Testis (tissue), 3 donors: Measurements from ENCODE around the gene GJA5. TPM values are rescaled to one million over a fixed set of nuclear protein-coding genes. Genes with fewer than 3 reads are reported as not detected.

Source experiments
- DNase-seq: peaks from one replicate; pipeline ENCODE4 v3.0.0-alpha.2; 2019
- H3K27ac ChIP-seq, 2 donors: fragments of 200-600 bp; sonication (generic); one replicate each; pipeline ENCODE4 v1.5.1; 2019
- H3K27me3 ChIP-seq: fragments of 200-600 bp; sonication (generic); one replicate; pipeline ENCODE4 v1.5.1; 2019
- H3K36me3 ChIP-seq: fragments of 200-600 bp; sonication (generic); one replicate; pipeline ENCODE4 v1.5.1; 2017; ENCODE audit warnings: low read depth; ENCODE audit errors: missing control alignments
- H3K4me1 ChIP-seq: fragments of 200-600 bp; sonication (generic); one replicate; pipeline ENCODE4 v1.5.1; 2019
- H3K4me3 ChIP-seq, 2 donors: fragments of 200-600 bp; sonication (generic); one replicate each; pipeline ENCODE4 v1.5.1; 2017 to 2019
- H3K9me3 ChIP-seq: fragments of 200-600 bp; sonication (generic); one replicate; pipeline ENCODE4 v1.5.1; 2017
- POLR2A ChIP-seq: fragments of 450-650 bp; IDR thresholded peaks from one replicate; pipeline ENCODE4 v1.6.1; 2017; ENCODE audit warnings: antibody characterized with exemption, mild to moderate bottlenecking, moderate library complexity
- WGBS, 2 donors: methylation state at CpG; one replicate each; pipeline ENCODE4 v1.1.5; 2018; 5-methylcytosine and 5-hydroxymethylcytosine counted together
- intact Hi-C: fragments of 100-400 bp; cut with DNase I; formaldehyde crosslinking; loops from one replicate; pipeline ENCODE4 v1.15.1; 2023; ENCODE audit warnings: low total_unique reads
- polyA plus RNA-seq: library from polyadenylated mRNA; stranded (reverse); fragments of 350-450 nt; fragmentation: Illumina TruSeq; extraction: RNeasy Lipid Tissue Mini Kit (QIAGEN cat#74804); gene quantifications from one replicate; pipeline ENCODE4 v1.2.3, GENCODE V29; 2014; ENCODE audit warnings: low read depth, low replicate concordance; ENCODE audit not compliant: insufficient read depth
- total RNA-seq, 2 donors: library from RNA; depleted of rRNA; stranded (reverse); fragments of >200 nt; gene quantifications; one replicate each; pipeline ENCODE4 v1.2.3, GENCODE V29; 2016
- TF ChIP-seq, protein P1 (sequence below), 3 experiments: fragments of 450-650 bp in 2 of 3; fragments of 200-600 bp in 1 of 3; sonication (generic) in 1 of 3; IDR thresholded peaks; one replicate each; pipeline ENCODE4 v1.5.1; 2016 to 2019; ENCODE audit warnings: antibody characterized with exemption in 3 of 3, mild to moderate bottlenecking in 2 of 3, moderate library complexity in 1 of 3

The GJA5 gene
- total and polyA plus RNA-seq, 3 donors from 2014 or later, result 1.2 to 5.6 (median 2.2) TPM

DNA sequence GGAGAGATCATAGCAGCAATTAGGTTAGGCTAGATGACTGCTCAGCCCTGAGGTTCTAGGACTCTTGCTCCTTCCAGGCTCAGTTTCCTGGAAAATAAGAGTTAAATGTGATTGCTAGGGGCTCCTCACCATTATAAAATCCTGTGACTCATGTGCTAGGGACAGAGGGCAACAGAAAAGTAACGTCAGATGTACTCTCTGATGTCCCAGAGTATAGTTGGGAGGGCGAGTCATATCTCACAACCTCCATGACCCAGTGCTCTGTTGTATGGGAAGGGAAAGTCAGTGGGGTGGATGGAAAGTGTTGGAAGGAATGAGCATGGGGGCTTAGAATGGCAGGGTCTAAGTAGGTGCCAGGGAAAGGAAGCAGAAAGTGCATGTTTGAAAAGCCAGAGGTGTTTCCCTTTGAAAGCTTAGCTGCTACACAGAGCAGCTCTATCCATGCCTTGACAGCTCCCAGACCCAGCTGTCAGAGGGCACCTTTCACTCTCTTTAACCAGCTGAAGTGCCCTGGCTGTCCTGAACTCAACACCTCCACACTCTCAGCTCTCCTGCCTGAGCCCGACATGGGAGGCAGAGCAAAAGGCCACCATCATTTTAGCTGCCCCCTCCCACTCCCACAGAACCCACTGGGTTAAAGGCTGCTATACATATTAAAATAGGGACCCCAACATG, 11.6 kb downstream of the GJA5 start:
- Histone ChIP-seq H3K4me3 (no peak overlapping the region), H3K27me3 (no peaks in the 10 kb centered on the region), H3K27ac (no peak overlapping the region), H3K36me3 (no peaks in the 10 kb centered on the region), H3K4me1 (no peaks in the 10 kb centered on the region), H3K9me3 (no peaks in the 10 kb centered on the region)
- TF ChIP-seq, protein P1, sequence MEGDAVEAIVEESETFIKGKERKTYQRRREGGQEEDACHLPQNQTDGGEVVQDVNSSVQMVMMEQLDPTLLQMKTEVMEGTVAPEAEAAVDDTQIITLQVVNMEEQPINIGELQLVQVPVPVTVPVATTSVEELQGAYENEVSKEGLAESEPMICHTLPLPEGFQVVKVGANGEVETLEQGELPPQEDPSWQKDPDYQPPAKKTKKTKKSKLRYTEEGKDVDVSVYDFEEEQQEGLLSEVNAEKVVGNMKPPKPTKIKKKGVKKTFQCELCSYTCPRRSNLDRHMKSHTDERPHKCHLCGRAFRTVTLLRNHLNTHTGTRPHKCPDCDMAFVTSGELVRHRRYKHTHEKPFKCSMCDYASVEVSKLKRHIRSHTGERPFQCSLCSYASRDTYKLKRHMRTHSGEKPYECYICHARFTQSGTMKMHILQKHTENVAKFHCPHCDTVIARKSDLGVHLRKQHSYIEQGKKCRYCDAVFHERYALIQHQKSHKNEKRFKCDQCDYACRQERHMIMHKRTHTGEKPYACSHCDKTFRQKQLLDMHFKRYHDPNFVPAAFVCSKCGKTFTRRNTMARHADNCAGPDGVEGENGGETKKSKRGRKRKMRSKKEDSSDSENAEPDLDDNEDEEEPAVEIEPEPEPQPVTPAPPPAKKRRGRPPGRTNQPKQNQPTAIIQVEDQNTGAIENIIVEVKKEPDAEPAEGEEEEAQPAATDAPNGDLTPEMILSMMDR (IDR thresholded peaks at IDR 0.05), result no peak
- no peak for TF ChIP-seq POLR2A
- intact Hi-C loops, result no loop called here
- WGBS, 2 donors, result 85 to 91% methylated on average over 3 of the region's 3 CpGs
- DNase-seq, result no peak

DNA sequence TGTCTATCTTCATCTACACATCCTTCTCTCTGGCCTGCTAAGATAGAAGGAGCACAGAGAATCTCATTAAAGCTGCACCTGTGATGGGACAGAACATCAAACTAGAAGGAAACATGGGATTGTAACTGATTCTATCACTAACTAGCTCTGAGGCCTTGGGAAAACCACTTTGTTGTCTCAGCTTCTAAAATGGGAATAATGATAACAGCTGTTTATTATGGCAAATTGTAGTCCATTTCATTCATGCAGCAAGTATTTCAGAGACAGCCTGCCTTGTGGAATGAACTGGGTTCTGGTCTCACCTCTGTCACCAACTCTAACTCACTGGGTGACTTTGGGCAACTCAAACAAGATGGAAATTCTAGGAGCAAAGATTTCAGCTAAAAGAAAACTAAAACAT, 12.4 kb downstream of the GJA5 start:
- Histone ChIP-seq H3K4me3 (no peak overlapping the region), H3K9me3 (no peaks in the 10 kb centered on the region), H3K36me3 (no peaks in the 10 kb centered on the region), H3K4me1 (no peaks in the 10 kb centered on the region), H3K27ac (no peak overlapping the region), H3K27me3 (no peaks in the 10 kb centered on the region)
- no peak for DNase-seq
- no peak for TF ChIP-seq POLR2A
- TF ChIP-seq, protein P1 (IDR thresholded peaks at IDR 0.05), result no peak
- intact Hi-C loops, result no loop called here

DNA sequence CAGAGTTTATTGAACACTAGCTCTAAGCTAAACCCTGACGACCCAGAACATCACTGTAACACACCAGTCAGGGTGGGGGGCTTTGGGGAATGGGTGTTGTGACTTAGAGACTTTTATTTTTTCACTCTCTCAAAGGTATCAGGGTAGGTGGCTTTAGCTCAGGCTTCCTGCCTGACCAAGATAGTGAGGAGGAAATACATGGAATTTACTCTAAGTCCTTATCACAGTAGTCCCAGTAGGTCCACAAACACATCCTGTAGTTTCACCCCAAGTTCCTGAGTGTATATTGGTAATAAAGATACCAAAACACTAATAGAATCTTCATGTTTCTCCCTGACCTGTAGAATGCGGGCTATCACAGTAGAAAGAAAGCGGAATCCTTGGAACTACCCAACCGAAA, 15.1 kb downstream of the GJA5 start:
- TF ChIP-seq, protein P1 (IDR thresholded peaks at IDR 0.05), result no peak
- no peak for TF ChIP-seq POLR2A
- WGBS, 2 donors, result 90 to 92% methylated on average over 4 of the region's 4 CpGs
- Histone ChIP-seq H3K27ac (no peak overlapping the region), H3K36me3 (no peaks in the 10 kb centered on the region), H3K27me3 (no peaks in the 10 kb centered on the region), H3K4me3 (no peak overlapping the region), H3K4me1 (no peaks in the 10 kb centered on the region), H3K9me3 (no peaks in the 10 kb centered on the region)
- DNase-seq, result no peak
- intact Hi-C loops, result no loop called here

DNA sequence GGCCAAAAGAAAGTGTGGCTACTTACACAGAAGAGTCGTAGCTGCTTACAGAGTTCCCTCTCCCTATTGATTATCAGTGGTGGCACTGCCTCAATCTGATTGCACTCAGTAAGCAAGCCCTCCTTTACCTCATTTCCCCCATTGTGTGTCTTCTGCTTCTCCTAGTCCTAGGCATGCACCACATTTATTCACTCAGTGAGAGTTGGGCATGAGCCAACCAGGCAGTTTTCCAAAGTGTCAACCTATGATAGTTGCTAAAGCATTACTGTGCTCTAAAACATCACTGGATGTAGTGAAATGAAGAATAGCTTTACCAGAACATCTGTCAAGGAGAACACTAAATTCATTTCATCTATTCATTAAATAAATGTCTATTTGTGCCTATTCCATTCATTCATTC, 19.3 kb downstream of the GJA5 start:
- H3K9me3 ChIP-seq, result no peaks in the 10 kb centered on the region
- intact Hi-C loops, result no loop called here
- 67 to 88% methylated on average over 1 of the region's 1 CpG for WGBS, 2 donors
- no peak for DNase-seq
- H3K4me1 ChIP-seq, result no peaks in the 10 kb centered on the region
- H3K27me3 ChIP-seq, result no peaks in the 10 kb centered on the region
- H3K4me3 ChIP-seq, result no peak overlapping the region
- H3K27ac ChIP-seq, result no peak overlapping the region
- TF ChIP-seq POLR2A, result no peak
- TF ChIP-seq, protein P1 (IDR thresholded peaks at IDR 0.05), result no peak
- H3K36me3 ChIP-seq, result no peaks in the 10 kb centered on the region

DNA sequence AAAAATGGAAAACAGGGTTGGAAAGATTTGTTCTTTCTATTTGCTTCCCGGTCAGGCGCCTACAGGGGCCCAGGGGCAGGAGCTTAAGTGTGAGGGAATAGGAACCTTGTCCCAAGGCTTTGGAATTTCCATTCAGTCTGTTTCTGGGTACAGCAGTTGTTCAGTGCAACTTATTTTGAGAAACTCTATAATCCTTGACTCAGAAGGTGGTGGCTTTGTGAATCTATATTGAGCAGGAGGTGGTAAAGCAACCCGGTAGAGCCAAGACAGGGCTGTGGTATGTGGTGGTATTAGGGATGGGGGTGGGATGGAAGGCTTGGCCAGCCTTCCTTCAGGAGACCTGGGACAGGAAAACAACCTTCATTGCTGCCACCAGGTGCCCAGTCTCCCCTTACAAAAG, 20.0 kb downstream of the GJA5 start:
- TF ChIP-seq, protein P1 (IDR thresholded peaks at IDR 0.05), result no peak
- TF ChIP-seq POLR2A, result no peak
- H3K4me3 ChIP-seq, result no peak overlapping the region
- intact Hi-C loops, result no loop called here
- no peak for DNase-seq
- WGBS, 2 donors, result 92 to 94% methylated on average over 3 of the region's 3 CpGs
- no peak overlapping the region for H3K27ac ChIP-seq
- no peaks in the 10 kb centered on the region for H3K9me3 ChIP-seq
- no peaks in the 10 kb centered on the region for H3K36me3 ChIP-seq
- H3K4me1 ChIP-seq, result no peaks in the 10 kb centered on the region
- H3K27me3 ChIP-seq, result no peaks in the 10 kb centered on the region
